ENCODE measurements around the gene SLC19A1.
"Not testable (repeated sequence)": the region's sequence is repeated elsewhere in the genome, so short reads cannot be mapped to it uniquely, and the experiment has no call there.

SLC19A1 gene

DNA sequence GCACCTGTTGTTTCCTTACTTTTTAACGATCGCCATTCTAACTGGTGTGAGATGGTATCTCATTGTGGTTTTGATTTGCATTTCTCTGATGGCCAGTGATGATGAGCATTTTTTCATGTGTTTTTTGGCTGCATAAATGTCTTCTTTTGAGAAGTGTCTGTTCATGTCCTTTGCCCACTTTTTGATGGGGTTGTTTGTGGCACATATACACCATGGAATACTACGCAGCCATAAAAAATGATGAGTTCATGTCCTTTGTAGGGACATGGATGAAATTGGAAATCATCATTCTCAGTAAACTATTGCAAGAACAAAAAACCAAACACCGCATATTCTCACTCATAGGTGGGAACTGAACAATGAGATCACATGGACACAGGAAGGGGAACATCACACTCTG, 39.0 kb downstream of the SLC19A1 start:
- not testable (repeated sequence) for DNase-seq

DNA sequence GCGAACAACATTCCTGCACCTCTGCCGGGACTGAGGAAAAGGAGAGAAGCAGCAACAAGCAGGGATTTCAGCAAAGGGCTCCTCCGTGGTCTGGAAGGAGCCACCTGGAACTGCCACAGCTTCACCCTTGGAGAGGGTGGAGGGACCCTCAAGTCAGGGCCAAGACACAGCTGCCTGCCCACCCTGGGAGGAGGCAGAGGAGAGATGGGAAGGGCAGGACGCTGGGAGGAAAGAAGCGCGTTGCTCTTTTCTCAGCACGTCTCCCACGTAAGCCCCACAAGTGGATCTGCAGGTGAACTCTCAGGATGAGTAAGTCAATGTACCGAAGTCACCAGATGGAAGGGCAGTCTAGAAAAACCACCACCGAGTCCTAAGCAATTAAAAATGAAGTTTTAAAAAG, 39.6 kb downstream of the SLC19A1 start:
- DNase-seq: no peak

DNA sequence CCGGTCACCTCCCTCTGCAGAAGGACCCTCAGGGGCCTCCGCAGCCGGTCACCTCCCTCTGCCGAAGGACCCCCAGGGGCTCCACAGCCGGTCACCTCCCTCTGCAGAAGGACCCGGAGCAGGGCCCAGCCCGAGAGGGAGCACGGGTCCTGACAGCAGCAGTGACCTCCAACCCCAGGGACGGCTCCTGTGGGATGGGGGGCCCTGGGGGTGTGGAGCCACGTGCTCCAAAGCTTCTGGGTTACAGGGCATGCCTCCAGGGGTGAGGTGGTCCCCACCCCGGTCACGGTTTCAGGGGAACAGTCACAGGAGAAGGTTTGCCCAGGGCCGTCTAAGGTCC, 40.3 kb downstream of the SLC19A1 start:
- DNase-seq: no peak

DNA sequence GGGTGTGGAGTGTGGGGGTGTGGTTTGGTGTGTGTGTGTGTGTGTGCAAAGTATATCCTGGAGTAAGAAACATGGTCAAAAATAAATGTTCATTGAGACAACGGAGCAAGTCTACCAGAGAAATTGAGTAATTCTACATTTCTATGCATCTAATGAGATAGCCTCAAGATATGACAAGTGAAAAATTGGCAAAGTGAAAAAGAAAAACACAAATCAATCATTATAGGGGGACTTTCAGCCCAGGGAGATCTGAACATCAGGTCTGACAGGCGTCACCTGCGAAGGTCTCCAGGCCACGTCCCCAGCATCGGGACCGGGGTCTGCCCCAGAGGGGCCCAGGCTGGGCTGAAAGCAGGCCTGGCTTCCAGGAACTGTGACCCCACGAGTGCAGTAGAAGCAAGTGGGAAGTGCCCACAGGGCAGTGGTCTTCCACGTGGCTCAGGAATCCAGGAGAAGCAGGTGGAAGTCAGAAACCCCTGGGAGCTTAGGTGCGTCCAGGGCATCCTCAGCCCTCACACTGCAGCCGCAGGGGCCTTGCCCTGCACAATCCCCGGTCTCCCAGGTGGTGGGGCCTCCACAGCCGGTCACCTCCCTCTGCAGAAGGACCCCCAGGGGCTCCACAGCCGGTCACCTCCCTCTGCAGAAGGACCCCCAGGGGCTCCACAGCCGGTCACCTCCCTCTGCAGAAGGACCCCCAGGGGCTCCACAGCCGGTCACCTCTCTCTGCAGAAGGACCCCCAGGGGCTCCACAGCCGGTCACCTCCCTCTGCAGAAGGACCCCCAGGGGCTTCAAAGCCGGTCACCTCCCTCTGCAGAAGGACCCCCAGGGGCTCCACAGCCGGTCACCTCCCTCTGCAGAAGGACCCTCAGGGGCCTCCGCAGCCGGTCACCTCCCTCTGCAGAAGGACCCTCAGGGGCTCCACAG, 40.9 kb downstream of the SLC19A1 start:
- not testable (repeated sequence) for DNase-seq

DNA sequence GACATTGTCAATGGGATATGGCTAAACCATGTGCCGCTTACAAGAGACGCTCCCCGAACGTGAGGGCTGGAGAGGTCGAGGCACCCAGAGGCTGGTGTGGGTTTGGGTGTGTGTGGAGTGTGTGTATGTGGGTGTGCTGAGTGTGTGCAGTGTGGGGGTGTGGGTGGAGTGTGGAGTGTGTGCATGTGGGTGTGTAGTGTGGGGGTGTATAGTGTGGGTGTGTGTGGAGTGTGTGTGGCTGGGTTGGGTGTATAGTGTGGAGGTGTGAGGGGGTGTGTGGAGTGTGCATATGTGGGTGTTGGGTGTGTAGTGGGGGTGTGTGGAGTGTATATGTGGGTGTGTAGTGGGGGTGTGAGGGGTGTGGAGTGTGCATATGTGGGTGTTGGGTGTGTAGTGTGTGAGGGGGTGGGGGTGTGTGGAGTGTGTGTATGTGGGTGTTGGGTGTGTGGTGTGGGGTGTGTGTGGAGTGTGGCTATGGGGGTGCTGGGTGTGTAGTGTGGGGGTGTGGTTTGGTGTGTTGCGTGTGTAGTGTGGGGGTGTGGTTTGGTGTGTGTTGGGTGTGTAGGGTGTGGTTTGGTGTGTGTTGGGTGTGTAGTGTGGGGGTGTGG, 42.2 kb downstream of the SLC19A1 start:
- DNase-seq: no peak

DNA sequence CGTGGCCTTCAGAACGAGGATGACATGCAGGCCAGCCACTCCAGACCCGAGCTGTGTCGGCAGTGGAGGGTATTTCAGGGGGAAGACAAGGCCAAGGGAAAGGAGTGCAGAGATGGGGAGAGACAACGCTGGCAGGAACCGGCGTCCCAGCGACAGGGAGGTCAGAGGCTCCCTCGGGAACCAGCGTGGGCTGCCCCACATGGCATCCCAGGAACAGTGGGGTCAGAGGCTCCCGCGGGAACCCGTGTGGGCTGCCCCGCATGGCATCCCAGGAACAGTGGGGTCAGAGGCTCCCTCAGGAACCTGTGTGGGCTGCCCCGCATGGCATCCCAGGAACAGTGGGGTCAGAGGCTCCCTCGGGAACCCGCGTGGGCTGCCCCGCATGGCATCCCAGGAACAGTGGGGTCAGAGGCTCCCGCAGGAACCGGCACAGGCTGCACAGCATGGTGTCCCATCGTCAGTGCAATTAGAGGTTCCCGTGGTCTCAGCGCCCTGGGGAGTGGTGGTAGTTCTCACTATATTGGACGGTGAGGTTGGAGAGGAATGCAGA, 43.0 kb downstream of the SLC19A1 start:
- no peak for DNase-seq

DNA sequence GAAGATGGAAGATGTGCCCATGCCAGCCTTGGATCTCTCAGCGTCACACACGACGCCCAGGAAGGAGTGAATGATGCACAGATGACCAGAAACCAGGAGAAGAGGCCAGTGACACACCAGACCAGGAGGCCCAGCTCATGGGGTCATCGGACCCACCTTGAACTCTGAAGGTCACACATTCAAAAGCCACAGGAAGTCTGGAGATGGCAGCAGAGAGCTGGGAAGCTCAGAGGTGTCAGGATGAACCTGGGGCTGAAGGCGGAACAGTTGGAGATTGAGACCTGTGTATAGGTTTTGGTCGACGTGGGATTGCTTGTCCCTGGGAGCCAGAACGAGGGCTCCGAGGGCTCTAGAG, 43.6 kb downstream of the SLC19A1 start:
- DNase-seq: no peak

DNA sequence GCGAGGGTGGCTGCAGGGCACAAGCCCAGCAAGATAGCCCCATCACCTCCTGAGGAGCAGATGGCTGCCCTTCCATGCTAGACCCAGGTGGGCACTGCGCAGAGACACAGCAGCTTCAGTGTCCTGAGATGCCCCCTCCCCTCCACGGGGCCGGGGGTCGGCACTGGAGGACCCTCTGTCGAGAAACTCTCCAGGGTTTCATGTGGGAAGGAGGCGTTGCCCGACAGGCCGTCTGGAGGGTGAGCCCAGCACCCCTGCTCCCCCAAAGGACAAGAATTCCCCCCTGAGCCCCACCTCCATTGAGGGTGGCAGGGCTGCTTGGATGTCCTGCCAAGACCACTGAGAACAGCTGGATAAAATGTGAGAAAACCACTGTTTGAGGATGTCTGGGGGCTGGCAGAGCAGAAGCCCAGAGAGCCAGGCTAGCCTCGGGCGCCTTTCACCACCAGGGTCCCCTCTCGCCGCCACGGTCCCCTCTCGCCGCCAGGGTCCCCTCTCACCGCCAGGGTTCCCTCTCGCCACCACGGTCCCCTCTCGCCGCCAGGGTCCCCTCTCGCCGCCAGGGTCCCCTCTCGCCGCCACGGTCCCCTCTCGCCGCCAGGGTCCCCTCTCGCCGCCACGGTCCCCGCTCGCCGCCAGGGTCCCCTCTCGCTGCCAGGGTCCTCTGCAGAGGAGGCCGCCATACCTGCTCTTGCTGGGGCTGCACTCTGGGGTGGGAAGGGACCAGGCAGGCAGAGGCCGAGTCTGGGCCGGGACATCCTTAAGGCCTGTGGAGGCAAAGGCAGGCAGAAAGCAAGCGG, 44.2 kb downstream of the SLC19A1 start:
- DNase-seq: no peak

DNA sequence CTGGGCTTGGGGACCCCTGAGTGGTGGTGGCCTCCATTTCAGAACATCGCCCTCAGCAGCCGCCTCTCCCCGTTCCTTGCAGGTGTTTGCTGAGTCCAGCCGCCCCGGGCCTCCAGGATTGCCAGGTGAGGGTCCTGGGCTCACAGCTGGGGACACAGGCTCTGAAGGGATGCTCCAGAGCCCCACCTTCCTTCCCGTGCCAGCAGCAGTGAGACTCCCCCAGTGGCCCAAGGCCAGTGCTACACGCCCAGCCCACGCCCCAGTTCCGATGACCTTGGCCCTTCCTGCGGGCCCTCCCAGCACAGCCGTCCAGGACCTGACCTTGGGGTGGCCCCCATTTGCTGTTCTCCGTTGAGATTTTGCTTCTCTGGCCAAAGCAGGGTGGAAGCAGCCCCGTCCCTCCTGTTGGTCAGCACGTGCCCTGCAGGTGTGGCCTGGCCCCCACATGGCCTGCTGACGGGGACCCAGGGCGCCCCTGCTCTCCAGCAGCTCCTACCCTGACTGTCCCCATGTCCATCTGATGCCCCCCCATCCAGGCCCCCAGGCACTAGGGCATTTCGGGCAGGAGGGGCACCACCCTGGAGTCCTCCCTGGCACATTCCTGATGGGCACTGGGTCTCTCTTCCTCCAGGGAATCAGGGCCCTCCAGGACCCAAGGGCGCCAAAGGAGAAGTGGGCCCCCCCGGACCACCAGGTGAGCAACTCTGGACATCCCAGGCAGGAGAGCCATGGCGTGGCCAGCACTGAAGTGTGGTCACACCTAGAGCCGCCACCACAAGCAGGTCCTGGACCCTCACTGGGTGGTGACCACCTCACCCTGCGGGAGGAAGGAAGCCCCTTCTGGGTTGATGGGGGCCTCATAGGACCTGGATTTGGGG, 45.0 kb downstream of the SLC19A1 start:
- no peak for DNase-seq

DNA sequence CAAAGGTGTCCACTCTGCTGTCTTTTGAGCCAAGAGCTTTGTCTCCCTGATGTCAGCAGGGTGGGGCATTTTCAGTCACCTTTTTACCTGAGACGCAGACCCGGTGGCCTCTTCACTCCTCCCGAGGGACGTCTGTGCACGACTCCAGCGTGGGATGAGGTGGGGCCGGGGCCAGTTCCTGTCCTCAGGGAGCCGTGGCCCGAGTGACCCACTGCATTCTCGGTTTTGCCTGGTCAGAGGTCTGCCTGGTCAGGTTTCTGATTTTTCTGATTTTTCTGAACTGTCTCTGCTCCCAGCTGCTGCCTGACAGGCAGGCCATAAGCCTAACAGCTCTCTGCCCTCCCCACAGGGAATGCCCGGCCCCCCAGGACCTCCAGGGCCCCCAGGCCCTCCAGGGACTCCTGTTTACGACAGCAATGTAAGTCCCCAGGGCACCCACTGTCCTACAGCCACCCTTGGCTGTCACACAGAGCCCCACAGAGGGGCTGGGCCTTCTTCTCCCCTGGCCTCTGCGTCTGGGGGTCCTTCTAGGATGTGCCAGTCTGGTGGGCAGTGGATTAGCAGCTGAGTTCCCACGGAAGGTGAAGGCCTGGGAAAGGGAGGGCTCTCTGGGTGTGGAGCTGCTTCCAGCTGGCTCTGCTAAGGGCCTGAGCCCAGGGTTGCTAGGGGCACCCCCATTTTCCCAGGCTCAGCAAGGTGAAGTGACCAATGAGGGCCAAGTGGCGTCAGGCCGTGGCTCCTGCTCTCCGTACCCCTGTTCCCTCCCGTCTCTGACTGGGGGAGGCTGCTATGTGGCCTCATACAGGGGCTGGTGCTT, 45.9 kb downstream of the SLC19A1 start:
- DNase-seq: no peak

DNA sequence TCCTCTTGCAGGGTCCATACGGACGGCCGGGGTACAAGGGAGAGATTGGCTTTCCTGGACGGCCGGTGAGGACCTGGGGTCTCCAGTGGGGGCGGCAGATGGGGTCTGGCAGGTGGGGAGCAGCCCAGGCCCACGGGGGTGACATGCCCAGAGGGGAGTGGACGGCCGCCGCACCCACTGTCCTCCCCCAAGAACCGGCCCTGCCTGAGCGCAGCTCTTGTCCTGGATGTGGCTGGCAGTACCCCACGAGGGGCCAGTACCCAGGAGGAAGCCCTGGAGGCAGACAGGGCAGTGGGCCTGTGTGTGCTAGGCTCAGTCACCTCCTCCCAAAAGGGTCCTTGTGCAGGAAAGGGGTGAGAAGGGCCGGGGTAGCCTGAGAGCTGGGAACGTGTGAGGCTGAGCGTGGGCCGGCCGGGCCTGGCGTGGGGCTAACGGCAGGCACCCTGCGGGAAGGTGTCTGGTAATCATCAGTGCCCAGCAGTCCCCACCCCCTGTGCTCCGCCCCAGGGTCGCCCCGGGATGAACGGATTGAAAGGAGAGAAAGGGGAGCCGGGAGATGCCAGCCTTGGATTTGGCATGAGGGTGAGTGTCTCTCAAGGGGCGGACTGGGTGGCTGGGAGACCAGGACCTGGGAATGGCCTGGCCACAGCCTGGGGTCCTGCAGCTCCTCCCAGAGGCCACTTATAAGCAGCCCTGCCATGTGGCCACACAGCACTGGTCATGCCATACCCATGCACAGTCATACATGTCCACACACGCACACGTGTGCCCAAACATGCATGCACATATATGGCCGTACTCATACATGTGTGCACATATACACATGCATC, 47.2 kb downstream of the SLC19A1 start:
- DNase-seq: no peak

DNA sequence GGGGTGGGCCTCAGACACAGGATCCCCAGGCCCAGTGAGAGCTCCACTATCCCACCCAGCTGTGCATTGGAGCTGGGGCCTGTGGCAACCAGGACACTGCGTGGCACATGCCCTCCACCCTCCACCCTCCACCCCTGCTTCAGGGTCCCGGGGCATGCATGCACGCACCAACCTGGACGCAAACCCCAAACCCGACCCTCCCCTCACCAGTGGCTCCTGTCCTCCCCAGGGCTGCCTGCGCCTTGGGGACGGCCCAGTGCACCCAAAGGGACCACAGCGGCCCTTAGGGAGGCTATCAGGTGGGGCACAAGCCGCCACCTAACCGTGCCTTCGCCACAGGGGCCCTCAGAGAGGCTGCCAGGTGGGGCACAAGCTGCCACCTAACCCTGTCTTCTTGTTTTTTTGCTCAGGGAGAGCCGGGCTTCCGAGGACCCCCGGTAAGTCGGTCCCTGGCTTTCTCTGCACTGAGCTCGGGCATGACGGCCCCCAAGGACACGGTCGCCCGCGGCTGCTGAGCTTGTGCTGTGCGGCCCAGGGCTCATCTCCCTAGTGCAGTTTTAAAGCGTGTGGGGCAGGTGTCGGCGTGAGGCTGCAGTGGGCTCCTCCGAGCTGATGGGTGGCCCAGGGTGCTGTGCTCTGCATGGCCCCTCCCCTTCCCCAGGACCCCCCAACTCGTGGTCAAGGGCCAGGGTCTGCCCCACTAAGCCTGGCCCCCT, 47.9 kb downstream of the SLC19A1 start:
- DNase-seq: no peak

DNA sequence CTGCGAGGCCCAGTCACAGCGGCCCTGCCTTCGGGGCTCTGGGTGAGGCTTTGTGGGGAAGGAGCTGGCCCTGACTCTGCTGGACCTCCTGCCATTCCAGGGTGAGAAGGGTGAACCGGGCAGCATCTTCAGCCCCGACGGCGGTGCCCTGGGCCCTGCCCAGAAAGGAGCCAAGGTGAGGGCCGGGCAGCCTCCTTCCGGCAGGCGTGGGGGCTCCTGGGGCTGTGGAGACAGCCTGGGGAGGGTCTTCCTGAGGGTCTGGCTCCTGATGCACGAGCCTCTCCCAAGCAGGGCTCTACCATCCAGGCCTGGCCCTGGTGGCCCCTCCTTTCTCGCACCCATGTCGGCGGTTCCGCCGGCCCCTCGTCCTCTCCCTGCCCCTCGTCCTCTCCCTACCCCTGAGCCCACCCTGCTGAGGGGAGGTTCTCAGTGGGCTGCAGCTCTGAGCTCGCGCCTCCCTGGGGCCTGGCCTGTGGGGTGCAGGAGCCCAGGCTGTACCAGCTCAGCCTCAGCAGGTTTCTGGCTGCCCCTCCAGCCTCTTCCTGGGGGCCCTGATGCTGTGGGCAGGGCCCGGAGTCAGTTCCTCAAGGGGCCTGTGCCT, 48.7 kb downstream of the SLC19A1 start:
- no peak for DNase-seq

DNA sequence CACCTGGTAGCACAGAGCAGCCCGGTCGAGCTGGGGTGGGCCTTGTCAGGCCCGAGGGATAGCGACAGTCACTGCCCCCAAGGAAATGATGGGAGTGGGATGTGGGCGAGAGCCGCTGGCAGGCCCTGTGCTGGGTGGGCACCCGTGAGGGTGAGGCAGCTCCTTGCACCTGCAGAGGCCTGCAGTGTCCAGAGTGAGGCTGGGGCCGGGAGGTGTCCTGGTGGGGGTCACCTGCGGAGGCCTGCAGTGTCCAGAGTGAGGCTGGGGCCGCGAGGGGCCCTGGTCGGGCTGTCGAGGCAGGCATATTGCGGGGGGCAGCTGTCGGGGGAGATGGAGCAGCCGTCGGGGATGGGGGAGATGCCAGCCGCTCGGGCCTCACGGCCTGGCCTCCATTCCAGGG, 49.5 kb downstream of the SLC19A1 start:
- no peak for DNase-seq

DNA sequence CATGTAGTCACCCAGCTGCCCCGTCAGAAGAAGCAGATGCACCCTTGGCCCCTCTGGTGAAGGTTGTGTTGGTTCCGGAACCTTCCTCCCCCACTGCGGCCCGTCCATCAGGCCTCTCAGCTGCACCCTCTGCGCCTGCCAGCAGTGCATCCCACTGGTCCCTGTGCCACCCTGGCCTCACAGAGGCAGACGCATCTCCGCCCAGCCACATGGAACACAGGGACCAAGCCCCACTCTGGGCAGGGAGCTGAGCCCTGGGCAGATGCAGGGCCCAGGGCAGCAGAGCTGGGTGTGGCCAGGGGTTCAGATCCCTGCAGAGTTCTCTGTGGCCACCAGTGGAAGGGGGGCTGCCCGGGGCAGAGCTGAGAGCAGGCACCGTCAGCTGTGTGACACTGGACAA, 50.6 kb downstream of the SLC19A1 start:
- DNase-seq: no peak

DNA sequence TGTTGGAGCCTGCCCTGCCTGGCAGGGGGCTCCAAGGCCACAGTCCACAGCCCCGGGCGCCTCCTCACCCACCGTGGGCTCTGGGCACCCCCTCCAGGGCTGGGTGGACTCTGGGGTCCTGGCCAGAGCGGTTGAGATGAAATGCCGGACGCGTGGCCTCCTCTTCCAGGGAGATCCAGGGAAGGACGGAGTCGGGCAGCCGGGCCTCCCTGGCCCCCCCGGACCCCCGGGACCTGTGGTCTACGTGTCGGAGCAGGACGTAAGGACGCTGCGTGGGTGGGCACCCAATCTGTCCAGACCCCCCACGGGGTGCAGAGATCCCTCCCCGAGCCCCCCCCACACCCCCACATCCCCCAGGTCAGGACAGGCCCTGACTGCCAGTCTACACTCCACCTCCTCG, 51.2 kb downstream of the SLC19A1 start:
- no peak for DNase-seq

DNA sequence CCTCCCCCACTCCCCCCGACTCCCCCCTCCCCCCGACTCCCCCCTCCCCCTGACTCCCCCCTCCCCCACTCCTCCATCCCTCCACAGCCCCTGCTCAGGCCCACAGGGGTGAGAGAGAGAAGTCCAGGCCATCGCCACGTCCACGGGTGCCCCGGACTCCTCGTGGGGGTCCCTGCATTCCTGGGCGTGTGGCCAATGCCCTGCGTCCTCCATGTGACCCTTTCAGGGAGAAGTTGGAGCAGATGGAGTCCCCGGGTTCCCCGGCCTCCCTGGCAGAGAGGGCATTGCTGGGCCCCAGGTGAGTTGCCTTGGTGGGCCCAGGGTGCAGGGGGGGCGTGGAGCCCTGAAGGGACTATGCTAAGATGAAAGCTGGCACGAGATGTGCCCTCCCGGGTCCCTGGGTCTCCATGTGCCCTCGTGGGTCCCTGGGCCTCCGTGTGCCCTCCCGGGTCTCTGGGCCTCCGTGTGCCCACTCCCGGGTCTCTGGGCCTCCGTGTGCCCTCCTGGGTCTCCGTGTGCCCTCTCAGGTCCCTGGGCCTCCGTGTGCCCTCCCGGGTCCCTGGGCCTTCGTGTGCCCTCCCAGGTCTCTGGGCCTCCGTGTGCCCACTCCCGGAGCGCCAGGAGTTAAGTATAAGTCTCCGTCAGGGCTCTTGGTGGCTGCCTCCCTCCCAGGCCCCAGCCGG, 52.0 kb downstream of the SLC19A1 start:
- no peak for DNase-seq

DNA sequence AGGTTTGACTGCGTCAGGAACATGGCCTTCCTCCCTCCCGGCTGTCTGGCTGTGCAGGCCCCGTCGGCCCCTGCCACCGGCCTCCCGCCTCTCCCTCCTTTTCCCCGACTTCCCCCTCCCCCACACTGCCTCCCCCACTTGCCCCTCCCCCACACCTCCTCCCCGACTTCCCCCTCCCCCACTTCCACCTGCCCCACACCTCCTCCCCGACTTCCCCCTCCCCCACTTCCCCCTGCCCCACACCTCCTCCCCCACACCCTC, 52.6 kb downstream of the SLC19A1 start:
- DNase-seq: no peak

Measured in activated CD4-positive, alpha-beta T cell treated with anti-CD3 and anti-CD28 coated beads, Interleukin-2, Interleukin-6, amounts not matched to agents 100 ng/mL and 50 ng/mL, durations not matched to agents 16 hours and 8 hours (primary cell).